Measurements from ENCODE around the gene LYPD6B.

LYPD6B gene

DNA sequence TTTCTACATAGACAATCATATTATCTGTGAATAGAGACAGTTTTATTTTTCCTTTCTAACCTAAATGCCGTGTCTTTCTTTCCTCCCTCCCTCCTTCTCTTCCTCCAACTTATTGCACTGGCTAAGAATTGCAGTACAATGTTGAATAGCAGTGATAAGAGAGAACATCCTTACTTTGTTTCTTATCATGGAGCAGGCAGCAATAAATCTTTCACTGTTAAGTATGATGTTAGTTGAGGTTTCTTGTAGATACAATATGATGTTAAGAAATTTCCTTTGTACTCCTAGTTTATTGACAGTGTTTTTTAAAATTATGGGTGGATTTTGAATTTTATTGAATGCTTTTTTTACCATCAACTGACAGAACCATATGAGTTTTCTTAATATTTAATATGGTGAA is 6.0 kb downstream of the LYPD6B start:
- DNase-seq = no peak

DNA sequence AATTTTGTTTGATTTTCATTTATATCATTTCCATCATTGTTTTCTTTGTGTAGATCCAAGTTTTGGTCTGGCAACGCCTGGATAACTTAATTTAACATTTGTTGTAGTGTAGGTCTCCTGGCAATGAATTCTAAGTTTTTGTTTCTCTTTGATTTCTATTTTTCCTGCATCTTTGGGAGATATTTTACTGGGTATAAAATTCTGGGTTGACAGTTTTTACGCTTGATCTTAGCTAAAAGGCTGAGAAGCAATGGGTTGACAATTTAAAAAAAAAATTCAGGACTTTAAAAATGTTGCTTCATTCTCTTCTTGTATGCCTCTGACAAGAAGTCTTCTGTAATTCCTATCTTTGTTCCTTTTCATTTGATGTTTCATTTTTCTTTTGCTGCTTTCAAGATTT is 8.6 kb downstream of the LYPD6B start:
- DNase-seq = no peak

DNA sequence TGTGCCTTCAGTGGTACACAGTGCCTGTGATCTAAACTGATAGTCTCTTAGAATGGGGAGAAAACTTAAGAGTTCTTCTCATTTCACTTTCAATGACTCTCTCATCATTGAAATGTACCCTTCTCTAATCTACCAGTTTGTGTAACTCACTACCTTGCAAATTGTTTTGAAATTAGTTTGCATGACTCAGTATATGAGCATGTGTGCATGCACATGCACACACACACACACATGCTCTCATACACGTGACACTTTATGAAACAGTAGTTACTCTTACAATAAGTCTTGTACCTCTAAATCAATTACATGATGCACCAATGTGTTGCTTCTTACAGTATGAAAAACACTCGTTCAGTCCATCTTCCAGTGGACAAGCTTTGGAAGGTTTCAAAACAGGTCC is 10.6 kb downstream of the LYPD6B start:
- no peak for DNase-seq

DNA sequence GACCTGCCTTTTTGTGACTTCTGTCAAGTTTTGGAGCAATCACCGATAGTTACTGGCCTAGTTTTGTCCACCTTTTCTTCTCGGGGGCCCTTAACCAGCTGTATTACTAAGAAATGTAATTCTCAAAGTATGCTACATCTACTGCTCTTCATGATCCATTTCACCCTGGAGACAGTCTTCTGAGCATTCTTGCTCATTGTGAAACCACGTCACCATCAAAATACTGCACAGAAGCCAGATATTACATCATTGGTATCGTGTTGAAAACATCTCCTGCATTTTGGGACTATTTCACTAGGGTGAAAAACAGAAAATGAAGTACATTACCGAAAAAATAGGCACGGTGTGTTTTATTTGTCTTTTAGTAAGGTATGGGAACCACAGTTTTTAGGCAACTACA is 11.7 kb downstream of the LYPD6B start:
- no peak for DNase-seq

DNA sequence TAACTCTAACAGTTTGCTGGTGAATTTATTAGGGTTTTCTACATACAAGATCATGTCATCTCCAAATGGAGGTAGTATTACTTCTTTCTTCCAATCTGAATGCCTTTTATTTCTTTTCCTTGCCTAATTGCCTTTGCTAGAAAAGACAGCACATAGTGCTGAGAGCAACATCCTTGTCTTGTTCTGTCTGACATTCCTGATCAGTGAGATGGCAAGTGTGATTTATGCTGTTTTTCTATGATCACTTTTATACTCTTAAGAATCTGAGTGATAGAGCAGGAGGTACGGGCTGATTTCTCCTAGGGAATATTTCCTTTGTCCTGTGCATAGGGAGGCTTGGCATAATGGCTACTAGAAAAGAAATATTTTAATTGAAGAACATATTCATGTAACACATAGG is 17.3 kb downstream of the LYPD6B start:
- no peak for DNase-seq

DNA sequence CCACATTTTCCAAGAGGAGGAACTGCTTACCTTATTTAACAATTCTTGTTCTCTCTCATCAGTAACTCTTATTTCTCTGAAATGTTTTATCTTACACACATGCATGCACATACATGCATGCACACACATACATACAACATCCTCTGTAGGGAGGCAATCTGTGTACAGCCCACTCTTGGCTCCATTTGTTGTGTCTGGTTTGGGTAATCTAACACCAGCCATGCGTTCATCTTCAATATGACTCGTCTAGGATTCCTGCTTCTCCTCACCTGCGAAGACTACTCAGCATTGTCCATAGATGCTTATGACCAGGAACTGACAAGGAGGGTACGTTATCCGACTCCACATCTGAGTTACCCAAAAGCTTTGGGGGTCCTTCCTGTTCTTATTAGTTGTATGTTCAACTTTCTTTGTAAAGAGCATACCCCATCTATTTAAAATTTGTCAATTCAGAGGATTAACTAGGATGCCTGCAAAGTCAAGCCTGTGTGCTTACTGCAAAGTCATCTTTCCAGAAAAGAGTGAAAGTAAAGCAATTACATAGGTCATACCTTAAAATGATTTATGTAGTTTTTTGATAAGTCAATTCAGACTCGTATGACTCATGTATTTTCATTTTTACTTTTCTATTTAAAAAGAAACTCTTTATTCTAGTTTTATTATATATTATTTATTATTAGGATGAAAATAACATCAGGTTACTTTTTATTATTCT is 18.2 kb downstream of the LYPD6B start:
- DNase-seq = no peak

DNA sequence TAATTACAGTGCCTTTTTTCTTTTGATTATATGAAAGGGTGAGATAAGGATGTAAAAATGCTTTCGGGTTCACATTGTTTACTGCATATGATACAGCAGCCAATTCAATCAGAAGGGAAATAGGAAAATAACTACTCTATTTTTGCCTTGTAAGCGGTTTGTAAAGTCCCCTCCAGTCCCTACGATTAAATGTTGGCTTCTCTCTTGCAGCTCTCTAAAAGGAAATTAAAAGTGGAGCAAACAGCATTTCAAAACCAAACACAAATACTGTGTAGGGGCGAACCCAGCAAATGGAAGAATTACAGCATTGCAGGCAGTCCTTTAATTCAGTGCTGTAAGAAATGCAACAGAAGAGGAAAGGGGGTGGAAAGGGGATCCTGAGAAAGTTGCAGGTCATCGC is 18.9 kb downstream of the LYPD6B start:
- DNase-seq = no peak

DNA sequence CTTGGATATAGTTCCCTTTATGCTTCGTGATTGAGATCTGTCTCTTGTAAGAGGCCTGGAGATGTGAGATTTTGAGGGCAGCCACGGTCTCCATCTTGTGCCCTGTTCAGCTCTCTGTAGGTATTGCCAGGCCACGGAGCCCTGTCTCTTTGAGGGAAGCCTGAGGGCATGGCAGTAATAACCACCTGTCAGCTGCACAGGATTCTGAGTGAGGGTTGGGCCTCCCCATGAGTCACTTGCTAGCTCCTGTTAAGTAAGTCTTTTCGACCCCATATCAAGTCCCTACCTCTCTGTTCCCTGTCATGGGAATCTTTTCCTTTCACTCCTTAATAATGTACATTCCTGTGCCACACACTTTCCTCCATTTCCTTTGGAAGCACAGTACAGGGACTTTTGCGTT is 20.4 kb downstream of the LYPD6B start:
- DNase-seq = no peak

DNA sequence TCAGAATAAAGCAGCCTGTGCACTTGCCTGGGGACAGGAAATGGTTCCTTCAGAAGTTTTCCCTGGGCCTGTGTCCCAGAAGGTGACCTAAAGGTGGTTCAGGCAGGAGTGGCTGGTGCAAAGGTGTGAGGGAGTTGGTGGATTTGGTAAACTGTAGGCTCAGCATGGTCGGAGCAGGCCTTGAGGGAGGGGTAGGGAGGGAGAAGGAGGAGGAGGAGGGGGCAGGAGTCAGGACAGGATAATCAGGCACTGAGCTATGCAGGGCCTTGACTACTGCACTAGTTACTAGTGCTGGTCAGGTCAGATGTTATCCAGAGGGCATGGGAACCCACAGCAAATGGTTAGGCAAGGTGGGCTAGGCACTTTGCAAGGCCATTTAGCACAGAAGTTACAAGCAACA is 21.3 kb downstream of the LYPD6B start:
- no peak for DNase-seq

DNA sequence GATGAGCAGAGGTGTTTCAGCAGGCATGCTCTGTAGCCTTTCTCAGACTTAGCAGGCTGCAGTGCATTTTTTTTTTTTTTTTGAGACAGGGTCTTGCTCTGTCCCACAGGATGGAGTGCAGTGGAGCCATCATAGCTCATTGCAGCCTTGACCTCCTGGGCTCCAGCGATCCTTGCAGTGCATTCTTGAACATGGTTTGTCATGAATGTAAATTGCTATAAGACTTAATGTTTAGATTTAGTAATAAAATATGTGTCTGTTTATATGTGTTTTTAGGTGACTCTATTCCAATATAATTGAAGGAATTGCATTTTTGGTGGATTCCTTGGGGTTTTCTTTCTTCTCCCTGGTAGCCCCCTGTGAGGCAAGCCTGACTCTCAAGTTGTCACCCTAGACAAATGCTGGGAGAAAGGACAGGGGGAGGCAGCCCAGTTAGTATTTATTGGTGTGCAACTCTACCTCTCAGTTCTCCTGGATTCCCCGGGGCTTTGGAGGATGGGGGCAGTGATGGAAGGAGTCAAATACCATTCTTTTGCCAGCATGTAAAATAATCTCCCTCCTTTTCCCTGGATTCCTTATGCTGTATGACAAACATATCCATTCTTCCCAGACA is 22.7 kb downstream of the LYPD6B start:
- DNase-seq = no peak

DNA sequence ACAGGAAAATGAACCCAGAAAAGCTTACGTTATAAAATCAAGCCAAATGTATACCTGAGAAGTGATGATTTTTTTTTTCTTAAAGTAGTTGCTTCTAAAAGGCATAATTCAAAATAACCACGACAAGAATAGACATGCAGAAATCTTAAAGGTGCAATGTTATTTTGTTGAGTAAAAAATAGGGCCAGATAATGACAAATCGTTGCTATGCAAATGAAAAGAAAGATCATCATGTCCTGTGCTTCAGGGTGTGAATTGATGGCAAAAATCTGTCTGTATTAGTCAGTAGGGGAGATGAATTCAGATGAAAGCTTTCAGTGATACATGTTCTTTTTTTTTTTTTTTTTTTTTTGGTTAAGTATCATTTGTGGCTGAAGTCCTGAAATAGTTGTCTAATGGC is 24.0 kb downstream of the LYPD6B start:
- DNase-seq = no peak

DNA sequence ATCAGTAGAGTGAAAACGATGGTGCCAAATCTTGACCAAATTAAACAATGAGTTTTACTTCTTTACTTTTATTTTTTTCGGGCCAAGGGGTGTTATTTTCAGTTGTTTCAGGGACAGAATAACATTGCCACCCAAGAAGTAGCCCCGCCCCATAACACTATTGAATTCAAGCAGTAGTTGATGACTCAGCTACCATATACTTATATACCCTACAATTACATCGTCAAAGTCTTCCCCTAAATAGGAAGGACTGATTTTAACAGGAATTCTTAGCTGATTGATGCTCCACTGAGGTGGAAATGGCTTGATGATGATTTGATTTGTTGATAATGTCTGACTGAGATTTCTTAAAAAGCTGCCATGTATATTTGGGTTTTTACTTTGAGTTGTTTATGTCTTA is 24.7 kb downstream of the LYPD6B start:
- DNase-seq = no peak

DNA sequence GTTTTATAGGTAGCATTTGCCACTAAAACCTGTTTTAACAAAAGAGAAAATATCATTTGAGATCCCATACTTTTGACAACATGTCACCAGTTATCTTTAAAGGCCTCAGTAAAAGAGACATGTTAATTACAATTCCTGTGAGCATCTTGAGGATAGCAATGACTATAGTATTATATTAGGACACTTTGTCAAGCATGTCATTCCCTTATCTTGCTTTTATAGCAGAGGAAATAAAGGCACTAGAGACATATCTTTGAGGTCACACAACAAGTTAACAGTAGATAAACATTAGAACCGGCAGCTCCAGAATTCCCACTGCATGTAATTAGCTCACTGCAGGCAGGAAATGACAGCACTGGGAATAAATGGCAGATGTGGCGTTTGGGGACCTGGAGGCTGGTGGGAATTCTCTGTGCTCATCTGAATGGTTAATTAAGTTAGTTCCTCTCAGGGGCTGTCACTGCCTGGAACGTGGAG is 25.9 kb downstream of the LYPD6B start:
- DNase-seq = no peak

DNA sequence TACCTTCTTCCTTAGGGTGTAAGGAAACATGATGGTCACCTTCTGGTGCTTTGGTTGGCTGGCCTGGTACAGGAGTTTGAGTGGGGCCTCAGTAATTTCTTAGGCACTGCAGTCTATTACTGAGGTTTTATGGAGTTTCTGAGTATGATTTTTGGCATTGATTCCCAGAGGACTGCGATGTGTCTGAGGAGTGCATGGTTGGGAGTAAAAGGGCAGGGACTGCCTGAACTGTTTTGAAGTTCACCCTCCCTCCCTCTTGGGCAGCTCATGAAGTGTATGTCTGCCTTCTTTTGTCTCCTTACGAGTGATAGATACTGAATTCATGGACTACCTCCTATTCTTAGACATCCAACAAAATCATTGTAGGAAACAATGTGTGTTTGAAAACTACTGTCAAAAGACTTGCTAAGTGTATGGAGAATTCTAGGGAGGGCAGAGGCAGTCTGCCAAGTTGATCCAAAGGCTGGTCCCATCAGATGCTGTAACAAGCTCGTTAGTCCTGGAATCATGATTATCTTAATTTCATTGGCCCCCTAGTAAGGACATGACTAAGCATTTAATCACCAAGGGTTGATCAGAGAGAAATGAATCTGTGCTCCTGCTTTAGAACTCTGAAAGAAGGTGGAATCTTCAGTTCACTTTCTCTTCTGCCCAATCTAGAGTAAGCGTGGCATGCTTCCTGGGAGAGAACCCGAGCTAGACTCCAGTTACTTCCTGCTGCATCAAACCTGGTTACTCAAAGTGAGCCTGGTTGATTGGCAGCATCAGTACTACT is 26.5 kb downstream of the LYPD6B start:
- no peak for DNase-seq

DNA sequence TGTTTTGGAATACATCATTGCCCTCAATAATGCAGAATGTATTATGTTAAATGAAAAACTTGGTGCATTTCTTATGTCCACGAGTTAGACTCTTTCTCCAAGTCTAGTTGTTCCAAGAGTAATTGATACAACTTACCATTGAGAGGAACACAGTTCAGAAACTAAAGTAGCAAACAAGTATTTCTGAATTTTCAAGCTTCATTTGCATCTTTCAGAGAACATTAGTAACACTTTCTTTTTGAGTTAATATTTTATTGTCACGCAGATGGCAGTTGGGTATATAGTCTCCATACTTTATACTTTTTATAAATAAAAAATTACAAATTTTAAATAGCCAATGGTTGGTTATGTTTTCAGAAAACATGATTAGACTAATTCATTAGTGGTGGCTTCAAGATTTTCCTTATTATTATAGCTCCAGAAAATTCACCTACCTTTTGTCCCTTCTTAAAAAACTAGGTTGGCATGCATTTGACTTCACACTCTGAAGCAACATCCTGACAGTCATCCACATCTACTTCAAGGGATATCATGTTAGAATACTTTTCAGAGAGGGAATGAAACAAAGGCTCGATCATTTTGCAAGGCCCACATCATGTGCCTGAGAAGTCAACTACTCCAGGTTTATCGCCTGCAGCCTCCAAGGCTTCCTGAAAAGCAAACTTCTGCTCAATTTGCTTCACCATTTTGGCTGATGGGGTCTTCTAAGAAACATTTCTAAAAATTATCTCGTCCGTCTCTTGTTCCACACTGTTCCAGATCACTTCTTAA is 29.9 kb downstream of the LYPD6B start:
- DNase-seq = no peak

DNA sequence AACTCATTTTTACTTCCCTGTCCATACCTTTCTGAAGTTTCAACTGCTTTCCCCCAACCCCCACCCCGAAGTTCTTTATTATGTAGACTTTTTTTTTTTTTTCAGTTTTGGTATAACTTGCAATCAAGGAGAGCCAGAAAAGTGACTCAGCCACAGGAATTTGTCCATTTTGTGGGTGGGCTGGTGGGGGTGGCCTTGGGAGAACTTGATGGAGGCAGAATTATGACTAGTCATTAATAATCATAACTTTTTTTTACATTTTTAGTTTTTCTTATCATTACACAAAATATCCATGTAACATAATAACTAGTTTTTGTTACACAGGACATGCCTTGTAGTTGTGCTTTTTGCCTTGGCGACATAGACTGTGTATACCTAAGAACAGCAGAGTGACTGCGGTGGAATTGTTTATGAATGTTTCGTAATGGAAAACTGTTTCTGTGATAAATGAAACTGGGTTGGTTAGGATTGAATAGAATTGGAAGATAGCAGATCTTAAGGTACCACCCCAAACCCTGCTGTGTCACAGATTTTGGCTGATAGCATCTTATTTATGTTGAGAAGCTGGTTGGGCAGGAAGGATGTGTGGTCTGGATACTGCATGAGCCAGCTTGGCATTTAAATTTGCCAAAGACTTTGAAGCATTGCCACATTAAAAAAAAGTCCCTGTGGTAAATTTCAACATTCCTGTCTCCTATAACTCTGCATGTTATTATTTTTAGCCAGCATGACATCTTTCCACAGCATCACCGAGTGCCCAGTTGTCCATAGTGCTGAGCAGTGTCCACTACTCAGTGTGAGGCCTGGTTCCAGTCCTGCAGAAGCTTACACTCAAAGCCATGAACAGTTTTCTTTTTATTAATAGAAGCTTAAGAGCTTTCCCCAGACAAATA is 30.7 kb downstream of the LYPD6B start:
- DNase-seq = no peak

DNA sequence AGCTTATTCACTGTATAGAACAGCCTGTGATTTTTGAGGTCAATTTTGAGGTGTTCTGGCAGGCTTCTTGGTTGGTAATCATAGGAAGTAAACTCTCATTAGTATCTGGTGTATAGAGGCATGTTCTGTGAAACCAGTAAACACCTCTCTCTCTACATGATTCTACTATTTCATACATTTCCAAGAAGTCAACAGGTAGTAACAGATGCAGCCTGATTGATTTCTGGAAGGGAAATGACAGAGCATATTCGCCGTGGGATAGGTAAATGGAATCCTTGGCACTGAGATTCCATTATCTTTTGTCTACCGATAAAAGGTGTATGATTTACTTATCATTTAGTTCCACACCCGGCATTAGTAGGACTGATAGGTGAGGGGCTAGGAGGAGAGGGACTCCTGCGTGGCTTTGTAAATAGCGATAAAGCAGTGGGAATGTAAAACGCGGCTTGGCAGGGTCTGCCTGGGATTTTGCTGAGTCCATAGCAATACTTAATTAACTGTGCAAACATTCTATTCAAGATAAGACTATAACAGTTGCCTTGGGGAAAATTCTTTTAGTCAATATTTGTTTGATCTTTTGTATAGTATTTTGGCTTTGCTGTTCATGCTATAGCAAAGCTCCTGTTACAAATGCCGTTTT is 32.3 kb downstream of the LYPD6B start:
- no peak for DNase-seq

DNA sequence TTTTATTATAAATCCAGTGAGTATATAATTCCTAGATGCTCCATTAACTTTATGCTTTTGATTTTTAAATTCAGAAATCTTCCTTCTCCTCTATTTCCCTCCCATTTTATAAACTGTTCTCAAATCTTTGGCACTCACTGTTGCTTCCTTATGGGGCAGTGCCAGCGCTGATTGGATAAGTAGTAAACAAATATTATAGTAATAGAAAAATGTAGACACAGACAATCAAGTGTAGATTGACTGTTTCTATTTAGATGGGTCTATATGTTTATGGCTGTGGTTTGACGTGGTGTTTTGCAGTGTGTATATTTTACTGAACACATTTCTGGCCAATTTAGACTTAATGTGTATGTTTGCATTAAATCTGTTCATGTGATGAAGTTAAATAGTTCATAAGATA is 36.6 kb downstream of the LYPD6B start:
- no peak for DNase-seq

DNA sequence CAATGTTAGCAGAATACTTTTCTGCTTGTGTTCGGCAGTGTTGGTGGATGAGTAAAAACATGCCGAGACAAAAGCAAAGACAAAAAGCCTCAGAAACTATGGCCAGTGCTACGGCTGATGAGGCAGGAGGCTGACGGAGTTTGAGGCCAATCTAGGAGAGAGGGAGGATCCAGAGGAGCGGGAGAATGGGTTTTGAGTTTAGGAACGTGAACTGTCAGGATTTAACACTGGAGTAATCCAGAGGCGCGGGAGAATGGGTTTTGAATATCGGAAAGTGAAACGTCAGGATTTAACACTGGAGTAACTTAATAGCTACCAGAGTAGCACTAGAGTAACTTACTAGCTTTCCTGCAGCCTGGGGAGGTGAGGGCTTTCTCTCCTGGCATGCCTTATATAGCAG is 37.4 kb downstream of the LYPD6B start:
- no peak for DNase-seq

DNA sequence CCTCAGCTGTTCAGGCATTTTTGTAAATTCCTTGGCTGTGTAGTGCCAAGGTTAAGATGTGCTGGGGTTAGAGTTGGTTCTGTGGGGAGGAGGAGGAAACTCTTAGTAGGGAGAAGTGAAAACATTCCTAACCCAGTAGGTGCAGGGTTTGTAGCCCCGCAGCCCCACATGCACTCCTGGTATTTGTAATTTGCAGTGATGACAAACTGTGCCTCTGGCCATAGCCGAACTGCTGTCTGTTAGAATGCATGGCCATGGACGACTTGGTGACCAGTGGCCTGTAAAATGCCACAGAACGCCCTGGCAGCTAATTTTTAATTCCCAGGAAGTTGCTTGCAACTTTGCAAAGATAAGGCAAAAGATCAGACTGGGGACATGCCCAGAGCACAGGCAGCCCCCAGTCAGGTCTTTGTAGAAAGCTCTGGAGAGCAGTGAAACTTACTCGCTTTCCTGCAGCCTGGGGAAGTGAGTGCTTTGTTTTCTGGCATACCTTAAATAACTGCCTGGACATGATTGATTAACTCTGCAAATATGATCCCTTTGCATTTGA is 38.4 kb downstream of the LYPD6B start:
- DNase-seq = no peak

DNA sequence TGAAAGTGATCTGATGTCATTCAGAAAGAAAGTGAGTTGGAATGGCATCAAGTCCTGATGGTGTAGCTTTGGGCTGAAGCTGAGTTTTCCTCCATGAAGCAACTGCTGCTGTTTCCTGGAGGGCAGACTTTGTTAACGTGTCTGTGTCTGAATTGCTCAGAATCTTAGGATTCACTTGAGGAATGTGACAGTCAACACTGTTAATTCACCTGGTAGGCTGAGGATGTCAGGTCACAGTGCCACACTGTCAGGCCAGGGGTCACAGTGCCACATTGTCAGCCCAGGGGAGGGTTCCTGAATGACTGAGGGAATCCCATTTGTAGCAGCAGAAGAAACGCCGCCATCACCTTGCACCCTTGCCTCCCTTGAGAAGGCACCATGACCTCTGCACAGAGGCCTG is 39.4 kb downstream of the LYPD6B start:
- DNase-seq = no peak

DNA sequence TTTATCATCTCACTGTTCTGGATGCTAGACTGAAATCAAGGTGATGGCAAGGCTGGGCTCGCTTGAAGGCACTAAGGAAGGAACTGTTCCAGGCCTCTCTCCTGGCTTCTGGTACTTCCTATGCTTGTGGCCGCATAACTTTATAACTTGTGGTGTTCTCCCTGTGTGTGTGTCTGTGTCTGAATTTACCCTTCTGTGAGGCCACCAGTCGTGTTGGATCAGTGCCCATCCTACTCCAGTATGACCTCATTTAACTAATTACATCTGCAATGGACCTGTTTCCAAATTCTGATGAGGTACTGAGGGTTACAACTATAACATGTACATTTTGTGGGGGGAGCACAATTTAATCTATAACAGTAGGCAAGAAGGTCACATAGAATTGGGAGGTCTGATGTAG is 41.6 kb downstream of the LYPD6B start:
- no peak for DNase-seq

Data from 8988T (cell line).